ENCODE measurements around the gene LMO2. TPM values are rescaled to one million over a fixed set of nuclear protein-coding genes. Genes with fewer than 3 reads are reported as not detected.

The LMO2 gene
- total RNA-seq: 10 to 100 TPM in 1 of 4 donors, 1 to 10 TPM in 3; 2.1 to 11.1 (median 7.0) TPM

DNA sequence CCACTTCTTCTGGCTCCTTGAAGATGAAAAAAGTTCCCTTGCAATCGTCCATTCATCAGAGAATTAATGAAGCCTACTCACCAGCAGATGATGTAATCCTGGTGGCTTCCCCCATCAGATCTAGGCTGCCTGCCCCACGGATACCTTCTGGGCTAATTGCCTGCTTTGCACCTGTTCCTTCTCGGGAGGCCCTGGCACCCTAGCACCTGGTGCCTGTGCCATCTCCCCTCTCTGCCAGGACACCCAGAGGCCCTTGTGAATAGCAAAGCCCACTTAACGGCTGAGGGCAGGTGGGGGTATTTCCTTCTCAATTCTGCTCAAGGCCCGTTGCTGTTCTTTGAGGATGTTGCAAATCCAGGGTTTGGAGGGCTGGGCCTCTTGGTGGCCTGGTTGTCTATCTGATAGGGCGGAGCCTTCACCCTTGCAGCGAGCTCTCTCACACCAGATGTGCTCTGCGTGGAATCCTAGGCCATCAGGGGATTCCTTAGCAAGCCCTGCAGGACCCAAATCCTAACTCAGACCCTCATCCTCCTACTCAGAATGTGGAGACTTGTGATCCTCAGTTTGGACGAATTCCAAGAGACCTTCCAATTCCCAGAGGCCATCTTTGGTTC, at the start of gene LMO2:
Gene LMO2, minus strand, starts transcription at position 363 of the 614 bp plus-strand sequence. CDS start 22,360 bp downstream, outside the sequence.
- Histone ChIP-seq H3K4me1 (peaks cover 22% of the 10 kb centered on the region), H3K9me3 (no peaks in the 10 kb centered on the region), H3K27ac (no peak within 1 kb of the TSS), H3K36me3 (no peaks in the 10 kb centered on the region), H3K27me3 (no peaks in the 10 kb centered on the region), H3K4me3 (no peak within 1 kb of the TSS)
- DNase-seq (ENCODE audit: low spot score in 2 of 2): no peak
- WGBS: 67% methylated on average over 8 of the region's 9 CpGs
- no peak for TF ChIP-seq POLR2AphosphoS5 (IDR thresholded peaks at IDR 0.05)
- no peak for TF ChIP-seq POLR2A (IDR thresholded peaks at IDR 0.05)
- TF ChIP-seq, protein P1, sequence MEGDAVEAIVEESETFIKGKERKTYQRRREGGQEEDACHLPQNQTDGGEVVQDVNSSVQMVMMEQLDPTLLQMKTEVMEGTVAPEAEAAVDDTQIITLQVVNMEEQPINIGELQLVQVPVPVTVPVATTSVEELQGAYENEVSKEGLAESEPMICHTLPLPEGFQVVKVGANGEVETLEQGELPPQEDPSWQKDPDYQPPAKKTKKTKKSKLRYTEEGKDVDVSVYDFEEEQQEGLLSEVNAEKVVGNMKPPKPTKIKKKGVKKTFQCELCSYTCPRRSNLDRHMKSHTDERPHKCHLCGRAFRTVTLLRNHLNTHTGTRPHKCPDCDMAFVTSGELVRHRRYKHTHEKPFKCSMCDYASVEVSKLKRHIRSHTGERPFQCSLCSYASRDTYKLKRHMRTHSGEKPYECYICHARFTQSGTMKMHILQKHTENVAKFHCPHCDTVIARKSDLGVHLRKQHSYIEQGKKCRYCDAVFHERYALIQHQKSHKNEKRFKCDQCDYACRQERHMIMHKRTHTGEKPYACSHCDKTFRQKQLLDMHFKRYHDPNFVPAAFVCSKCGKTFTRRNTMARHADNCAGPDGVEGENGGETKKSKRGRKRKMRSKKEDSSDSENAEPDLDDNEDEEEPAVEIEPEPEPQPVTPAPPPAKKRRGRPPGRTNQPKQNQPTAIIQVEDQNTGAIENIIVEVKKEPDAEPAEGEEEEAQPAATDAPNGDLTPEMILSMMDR (IDR thresholded peaks at IDR 0.05): no peak
- no peak for TF ChIP-seq EP300 (IDR thresholded peaks at IDR 0.05)

DNA sequence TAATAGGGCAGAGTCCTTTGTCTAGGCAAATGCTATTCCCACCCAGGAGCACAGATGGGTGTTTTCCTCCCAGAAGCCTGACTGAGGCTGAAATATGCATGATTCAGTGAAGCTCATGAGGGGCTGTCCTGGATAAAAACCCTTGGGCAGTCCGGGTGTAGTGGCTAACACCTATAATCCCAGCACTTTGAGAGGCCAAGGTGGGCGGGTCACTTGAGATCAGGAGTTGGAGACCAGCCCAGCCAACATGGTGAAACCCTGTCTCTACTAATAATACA, 48.6 kb upstream of the LMO2 start:
- WGBS: 63% methylated on average over 1 of the region's 2 CpGs
- Histone ChIP-seq H3K27ac (no peak overlapping the region), H3K36me3 (no peaks in the 10 kb centered on the region), H3K4me1 (peaks cover 25% of the 10 kb centered on the region), H3K27me3 (no peaks in the 10 kb centered on the region), H3K4me3 (no peak overlapping the region), H3K9me3 (no peaks in the 10 kb centered on the region)
- DNase-seq (ENCODE audit: low spot score in 2 of 2): no peak
- TF ChIP-seq POLR2A (IDR thresholded peaks at IDR 0.05): no peak
- no peak for TF ChIP-seq EP300 (IDR thresholded peaks at IDR 0.05)
- TF ChIP-seq POLR2AphosphoS5 (IDR thresholded peaks at IDR 0.05): no peak
- TF ChIP-seq, protein P1 (IDR thresholded peaks at IDR 0.05): no peak

- Histone ChIP-seq H3K36me3 (no peaks in the 10 kb centered on the region), H3K4me1 (peaks cover 22% of the 10 kb centered on the region), H3K4me3 (no peak overlapping the region), H3K27me3 (no peaks in the 10 kb centered on the region), H3K27ac (no peak overlapping the region), H3K9me3 (no peaks in the 10 kb centered on the region)
- 32% methylated on average over 15 of the region's 15 CpGs for WGBS
- peak; percentile 79 to 82 for DNase-seq (ENCODE audit: low spot score in 2 of 2)
- no peak for TF ChIP-seq POLR2A (IDR thresholded peaks at IDR 0.05)
- TF ChIP-seq EP300 (IDR thresholded peaks at IDR 0.05): no peak
- TF ChIP-seq, protein P1 (IDR thresholded peaks at IDR 0.05): no peak
- TF ChIP-seq POLR2AphosphoS5 (IDR thresholded peaks at IDR 0.05): no peak
Observed at GRCh38 chr11:33936725-33937604, 45.1 kb upstream of the LMO2 start.

GRCh38 chr11:33935461-33936456, 43.9 kb upstream of the LMO2 start:
- Histone ChIP-seq H3K27ac (no peak overlapping the region), H3K4me1 (peaks cover 30% of the 10 kb centered on the region), H3K9me3 (no peaks in the 10 kb centered on the region), H3K36me3 (no peaks in the 10 kb centered on the region), H3K4me3 (no peak overlapping the region), H3K27me3 (no peaks in the 10 kb centered on the region)
- no peak for DNase-seq (ENCODE audit: low spot score in 2 of 2)
- TF ChIP-seq, protein P1 (IDR thresholded peaks at IDR 0.05): no peak
- 88% methylated on average over 13 of the region's 14 CpGs for WGBS
